Right lobe of liver (tissue), 4 donors: ENCODE results near the gene PHLDB2.

ENCODE experiments used
- CTCF ChIP-seq, 4 donors: fragments of 200-600 bp in 3 of 4; fragments of 450-650 bp in 1 of 4; IDR thresholded peaks; one replicate each; pipeline versions ENCODE4 v1.5.1 to v1.8.0; 2016 to 2022; ENCODE audit warnings: antibody characterized with exemption in 4 of 4, mild to moderate bottlenecking in 2 of 4
- POLR2A ChIP-seq: fragments of 450-650 bp; IDR thresholded peaks from one replicate; pipeline ENCODE4 v1.6.1; 2017; ENCODE audit warnings: antibody characterized with exemption, mild to moderate bottlenecking
- donor health status: DM: no; HTN: no; CAD: no.
- donor health status: DM: no; HTN: no; CAD: no.
- donor health status: DM: no; HTN: yes; CAD: no.

DNA sequence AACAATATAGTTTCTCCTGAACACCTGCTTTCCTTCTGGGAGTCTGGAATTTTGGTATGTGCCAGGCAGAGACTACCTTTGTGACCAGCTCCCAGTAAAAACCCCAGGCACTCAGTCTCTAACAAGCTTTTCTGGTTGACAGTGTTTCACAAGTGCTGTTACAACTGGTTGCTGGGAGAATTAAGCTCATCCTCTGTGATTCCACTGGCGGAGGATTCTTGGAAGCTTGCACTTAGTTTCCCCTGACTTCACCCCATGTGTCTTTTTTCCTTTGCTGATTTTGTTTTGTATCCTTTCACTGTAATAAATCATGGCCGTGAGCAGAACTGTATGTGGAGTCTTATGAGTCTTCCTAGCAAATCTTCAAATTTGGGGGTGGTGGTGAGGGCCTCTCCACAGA, 134.0 kb downstream of the PHLDB2 start:
- TF ChIP-seq CTCF (IDR thresholded peaks at IDR 0.05): no peak
- no peak for TF ChIP-seq POLR2A
